ENCODE data around the gene TANGO6. TPM values are rescaled to one million over a fixed set of nuclear protein-coding genes. Genes with fewer than 3 reads are reported as not detected.

Gene TANGO6
- total RNA-seq (2022; extraction: Qiagen RNA extraction): 6.0 to 8.2 TPM (median 7.1 TPM) in 5 replicates

DNA sequence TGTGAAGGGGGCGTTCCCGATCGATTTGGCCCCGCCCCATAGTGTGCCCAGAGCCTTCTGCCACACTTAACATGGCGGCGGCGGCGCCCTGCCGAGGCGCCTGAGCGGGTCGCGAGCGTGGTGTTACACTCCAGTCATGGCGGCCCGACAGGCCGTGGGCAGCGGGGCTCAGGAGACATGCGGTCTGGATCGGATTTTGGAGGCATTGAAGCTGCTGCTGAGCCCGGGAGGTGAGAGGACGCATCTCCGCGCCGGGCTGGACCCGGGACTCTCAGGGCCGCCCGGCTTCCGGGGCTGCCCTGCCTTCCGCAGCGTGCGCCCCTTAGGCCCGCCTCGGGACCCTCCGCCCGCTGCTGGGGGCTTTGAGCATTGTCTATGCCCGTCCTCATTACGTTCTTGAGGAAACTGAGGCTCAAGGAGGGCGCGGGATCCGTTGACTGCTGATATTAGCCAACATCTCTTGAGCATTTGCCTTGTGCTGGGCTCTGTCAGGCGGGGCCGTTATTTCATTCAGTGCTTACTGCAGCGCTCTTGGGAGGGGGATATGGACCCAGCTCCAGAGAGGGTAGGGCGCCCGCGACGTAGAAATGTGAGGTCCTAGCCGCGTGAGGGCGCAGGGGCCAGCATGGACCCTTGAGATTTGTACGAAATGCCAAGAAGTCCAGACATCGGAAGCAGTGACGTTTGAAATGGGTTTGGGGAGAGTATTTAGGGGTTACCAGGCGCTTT is at the start of gene TANGO6:
Gene TANGO6, plus strand, starts transcription at position 50 of the 729 bp plus-strand sequence. Its CDS starts 87 bp downstream, at position 137.

DNA sequence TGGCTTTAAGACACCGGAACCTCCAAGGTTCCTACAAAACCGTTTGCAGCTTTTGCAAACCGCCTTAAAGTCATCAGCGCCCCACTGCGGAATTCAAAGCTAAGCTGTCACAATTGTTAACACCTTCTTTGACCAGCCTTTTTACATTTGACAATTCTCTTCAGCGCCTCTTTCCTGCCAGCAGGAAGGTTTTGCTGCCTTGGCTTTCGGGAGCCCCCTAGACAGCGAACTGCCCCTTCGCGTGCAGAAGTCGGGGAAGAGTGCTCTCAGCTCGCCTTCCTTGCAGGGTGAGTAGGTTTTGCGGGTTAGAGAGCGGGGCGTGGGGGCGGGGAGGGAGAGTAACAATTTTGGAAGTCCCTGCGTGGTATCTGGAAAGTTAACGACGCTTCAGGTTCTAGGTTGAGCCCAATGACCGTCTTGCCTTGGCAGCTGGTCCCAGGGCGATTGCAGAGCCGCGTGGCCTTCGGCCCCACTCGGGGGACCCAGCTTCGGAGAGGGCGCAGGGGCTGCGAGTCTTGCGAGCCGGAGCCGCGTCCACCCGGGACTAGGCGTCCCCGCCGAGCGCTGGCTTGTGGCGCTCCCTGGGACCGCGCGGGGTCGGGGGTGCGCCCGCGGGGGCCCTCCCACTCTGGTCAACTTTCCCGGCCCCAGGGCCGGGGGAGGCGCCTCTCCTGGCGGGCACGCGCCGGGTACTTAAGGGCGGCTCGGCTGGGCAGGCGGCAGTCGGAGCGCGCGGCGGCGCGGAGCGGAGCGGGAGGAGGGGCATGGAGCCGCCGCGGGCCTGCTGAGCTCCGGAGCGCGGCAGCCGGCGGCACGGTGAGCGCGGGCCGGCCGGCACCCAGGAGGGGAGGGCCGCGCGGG is 262.4 kb downstream of the TANGO6 start, which contains the start of gene HAS3:
Gene HAS3, plus strand, starts transcription at position 153 of the 861 bp plus-strand sequence. CDS start 3,743 bp downstream, outside the sequence.

GRCh38 chr16:69132424-69133252 is 289.3 kb downstream of the TANGO6 start, which contains the start of the genes CHTF8 and UTP4:
Gene CHTF8 (minus strand): TSS chr16:69132588. CDS start chr16:69121458, 11,130 bp downstream.
Gene UTP4 (plus strand): TSS chr16:69132649. CDS start chr16:69133460, 811 bp downstream.

Other genes with a start within 250 kb of the TANGO6 start
- gene CDH3, start 198.2 kb upstream of the TANGO6 start, total RNA-seq (2022; extraction: Qiagen RNA extraction): 0.17 to 0.51 TPM (median 0.28 TPM) in 5 replicates
- gene CDH1, start 106.2 kb upstream of the TANGO6 start, total RNA-seq (2022; extraction: Qiagen RNA extraction): 3.5 to 6.4 TPM (median 5.4 TPM) in 5 replicates

All from A549 treated with dexamethasone at 1 μM for 4 hours (cell line).